Erythroblast (primary cell): ENCODE data around the gene TEAD1.

Experiments
- DNase-seq, 2 experiments: peaks; one replicate each; lab custom pipeline; 2025; lab: John Stamatoyannopoulos, UW
- GATA1 ChIP-seq: IDR thresholded peaks from 2 replicates; pipeline ENCODE4 v1.6.1; 2011; ENCODE audit warnings: low read depth, mild to moderate bottlenecking, control low read depth, low read length, moderate library complexity
- POLR2A ChIP-seq: IDR thresholded peaks from 2 replicates; pipeline ENCODE4 v1.6.1; 2011; ENCODE audit warnings: mild to moderate bottlenecking, low read length

TEAD1 gene

DNA sequence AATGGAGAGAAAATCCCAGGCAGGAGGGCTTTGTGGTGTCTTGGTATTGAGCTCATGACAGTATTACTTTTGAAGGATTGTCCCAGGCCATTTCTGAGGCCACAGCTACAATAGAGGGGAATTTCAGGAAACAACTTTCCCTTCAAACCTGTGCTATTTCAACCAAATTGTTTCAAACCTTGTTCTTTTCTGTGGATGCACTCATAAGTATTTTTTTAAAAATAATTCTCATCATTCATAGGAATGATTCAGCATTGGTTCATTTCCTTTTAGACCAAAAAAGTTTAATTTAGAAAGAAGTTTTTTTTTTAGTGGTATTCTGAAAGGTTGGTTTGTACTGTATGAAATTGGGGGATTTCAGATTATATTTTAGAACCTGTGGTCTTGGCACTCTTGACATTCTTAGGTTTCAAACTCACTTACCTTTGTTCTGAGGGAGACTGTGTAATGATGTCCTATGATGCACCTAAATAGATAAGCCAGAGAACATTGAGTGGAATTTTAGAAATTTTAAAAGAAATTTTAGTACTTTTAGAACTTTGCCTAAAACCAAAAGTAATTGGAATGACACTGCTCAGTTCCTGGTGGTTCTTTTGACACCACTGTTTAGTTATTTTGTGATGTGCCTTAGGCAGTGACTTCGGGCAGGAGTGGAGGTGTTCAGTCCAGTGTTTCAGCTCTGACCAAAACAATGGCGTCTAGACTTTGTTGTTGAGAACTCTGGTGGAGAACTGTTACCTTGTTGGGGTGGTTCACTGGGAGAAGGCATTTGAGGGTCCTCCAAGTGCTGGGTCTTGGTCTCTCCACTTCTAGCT lies 12.2 kb downstream of the TEAD1 start:
- no peak for DNase-seq
- TF ChIP-seq POLR2A (no peak), GATA1 (no peak)

- DNase-seq = no peak
- no peak for TF ChIP-seq POLR2A
- TF ChIP-seq GATA1 = no peak
These were observed 13.0 kb downstream of the TEAD1 start for GRCh38 chr11:12687216-12687623.

DNA sequence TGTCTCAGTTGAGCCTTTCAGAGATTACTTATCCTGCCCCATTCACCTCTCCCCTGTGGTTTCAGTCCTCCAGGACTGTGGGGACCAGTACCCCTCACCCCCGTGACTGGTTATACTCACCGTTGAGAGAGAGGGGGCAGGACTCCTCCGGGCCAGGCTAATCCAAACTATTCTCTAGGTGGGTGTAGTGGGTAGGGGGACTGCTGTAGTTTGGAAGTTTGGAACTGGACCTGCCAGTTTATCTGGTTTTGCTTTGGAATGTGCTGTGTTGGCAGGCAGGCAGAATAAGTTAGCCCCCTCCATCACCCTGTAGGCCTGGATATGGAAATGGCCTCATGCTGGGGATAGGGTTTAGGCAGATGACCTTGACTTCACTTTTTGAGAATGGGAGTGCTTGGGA lies 13.5 kb downstream of the TEAD1 start:
- no peak for DNase-seq
- TF ChIP-seq POLR2A (no peak), GATA1 (no peak)

- TF ChIP-seq GATA1 (no peak), POLR2A (no peak)
- DNase-seq = peak in 1 of 2 experiments; percentile 9
These were observed 15.0 kb downstream of the TEAD1 start for GRCh38 chr11:12689029-12689755.

GRCh38 chr11:12690663-12691062 lies 16.4 kb downstream of the TEAD1 start:
- DNase-seq = no peak
- TF ChIP-seq POLR2A = no peak
- TF ChIP-seq GATA1 = no peak

DNA sequence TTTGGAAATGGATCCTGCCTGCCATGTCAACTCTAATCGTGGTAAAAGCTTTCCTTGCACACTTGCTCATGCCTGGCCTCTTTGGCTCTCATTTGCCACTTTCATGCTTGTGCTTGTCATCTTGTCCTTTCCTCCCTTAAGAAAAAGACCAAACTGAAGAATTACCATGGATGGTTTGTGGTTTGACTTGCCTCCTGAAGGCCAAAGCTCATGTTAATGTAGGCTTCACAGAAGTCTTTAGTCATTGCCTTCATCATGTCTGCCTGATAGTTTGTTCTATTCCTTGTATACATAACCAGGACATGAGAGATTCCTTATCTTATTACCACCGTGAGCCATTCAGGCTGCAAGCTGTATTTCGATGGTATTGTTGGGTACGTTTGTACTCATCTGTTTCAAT lies 17.3 kb downstream of the TEAD1 start:
- DNase-seq = no peak
- TF ChIP-seq POLR2A (no peak), GATA1 (no peak)

DNA sequence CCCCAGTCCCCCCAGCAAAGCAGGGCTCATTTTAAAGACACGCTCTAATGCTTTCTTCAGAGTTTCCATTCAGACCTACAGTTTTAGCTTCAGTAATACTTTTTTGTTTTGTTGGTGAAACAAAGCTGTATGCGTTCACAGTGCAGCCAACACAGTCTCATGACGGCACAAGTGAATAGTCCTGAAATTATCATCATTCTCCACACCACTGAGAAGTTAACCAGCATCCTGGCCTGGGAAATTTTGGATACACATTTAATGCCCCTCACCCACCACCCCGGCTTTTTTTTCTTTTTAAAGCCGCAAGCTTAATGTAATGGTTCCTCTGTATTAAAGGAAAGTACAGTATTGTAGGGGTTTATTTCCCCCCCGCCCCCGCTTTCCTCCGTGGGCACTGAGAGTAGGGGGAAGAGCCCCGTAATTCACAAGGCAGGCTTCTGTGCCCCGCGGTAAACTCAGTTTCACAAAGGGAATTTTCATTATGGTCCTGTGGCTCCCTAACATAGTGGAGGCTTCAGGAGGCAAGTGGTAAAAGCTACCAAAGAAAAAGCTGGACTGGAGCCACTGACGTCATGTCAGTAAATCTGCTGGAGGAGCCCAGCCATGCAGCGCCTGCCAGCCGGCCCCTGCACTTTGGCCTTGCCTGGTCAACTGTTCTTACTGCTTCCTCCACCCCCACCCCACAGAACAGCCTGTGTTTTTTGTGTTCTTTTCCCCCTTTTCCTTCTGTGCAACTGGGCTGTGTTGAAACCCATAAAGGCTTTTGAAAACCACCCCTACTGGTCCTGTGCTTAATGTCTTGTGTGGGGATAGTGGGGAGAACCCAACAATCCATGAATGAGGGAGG lies 18.2 kb downstream of the TEAD1 start:
- DNase-seq = no peak
- TF ChIP-seq POLR2A (no peak), GATA1 (no peak)

DNA sequence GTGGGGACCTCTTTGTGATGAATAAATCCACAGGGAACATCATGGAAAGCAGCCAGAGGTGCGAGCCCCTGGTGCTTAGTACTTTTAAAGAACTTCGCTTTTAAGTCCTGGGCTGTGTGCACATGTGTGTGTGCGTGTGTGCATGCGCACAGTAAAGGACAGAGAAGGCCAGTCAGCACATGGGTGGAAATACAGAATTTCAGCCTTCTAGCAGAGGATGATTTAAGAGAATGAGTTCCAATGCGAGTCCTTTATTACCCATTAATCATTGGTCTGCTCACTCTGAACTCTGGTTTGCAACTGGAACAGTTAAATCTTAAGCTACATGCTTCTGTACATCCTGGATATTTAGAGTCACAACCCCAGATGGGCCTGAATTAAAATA lies 18.9 kb downstream of the TEAD1 start:
- no peak for DNase-seq
- TF ChIP-seq GATA1 (no peak), POLR2A (no peak)

DNA sequence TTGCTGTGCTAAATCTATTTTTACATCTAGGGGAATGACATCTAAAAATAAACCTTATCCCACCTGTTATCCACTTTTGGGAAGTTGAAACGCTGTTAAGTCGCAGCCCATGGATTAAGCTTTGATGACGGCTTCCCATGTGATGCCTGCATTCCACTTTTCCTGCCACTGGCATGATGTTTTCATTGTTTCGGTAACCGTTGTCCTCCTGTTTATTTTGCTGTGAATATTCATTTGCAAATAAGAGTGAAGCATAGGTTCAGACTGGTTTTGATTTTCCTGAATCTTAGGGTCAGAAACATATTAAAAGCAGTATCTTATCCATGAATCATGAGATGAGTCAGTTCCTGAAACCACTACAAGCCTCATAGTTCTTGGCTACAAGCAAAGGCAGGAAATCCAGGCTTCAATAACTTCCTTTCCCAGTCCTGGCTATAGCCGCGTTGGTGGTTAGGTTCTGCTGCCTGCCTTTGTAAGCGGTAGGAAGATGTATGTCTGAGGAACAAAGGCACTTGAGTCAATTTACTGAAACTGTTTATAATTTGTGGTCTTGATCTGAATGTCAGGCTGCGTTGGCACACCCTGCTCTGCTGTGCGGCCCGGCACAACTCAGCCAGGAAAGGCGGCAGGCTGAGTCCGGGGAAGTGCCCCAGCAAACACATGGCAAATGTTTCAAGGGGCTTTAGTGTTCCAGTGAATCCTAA lies 19.4 kb downstream of the TEAD1 start:
- TF ChIP-seq GATA1 (no peak), POLR2A (no peak)
- DNase-seq = peak in 1 of 2 experiments; percentile 6

DNA sequence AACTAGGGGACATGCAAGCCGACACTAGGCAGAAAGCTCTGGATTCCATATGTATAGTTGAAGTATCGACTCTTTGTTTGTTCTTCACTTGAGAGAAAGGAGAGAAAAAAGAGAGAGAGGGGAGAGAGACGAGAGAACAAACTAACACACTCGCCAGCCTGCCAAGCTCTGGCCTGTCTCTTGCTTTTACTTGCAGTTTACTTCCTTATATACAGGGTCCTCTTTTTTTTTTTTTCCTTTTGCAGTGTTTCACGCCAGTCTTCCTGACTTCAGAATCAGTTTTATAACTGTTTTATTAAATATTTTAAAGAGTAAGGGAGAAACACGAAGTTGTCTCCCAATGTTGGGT lies 19.9 kb downstream of the TEAD1 start:
- no peak for DNase-seq
- TF ChIP-seq GATA1 = no peak
- no peak for TF ChIP-seq POLR2A

- no peak for TF ChIP-seq POLR2A
- no peak for DNase-seq
These were observed 21.1 kb downstream of the TEAD1 start for GRCh38 chr11:12695221-12695794.

- no peak for TF ChIP-seq POLR2A
- TF ChIP-seq GATA1 = no peak
- DNase-seq = no peak
These were observed 21.7 kb downstream of the TEAD1 start for GRCh38 chr11:12695873-12696272.
